IMR-90 (cell line): ENCODE measurements around the gene RARB.

Experiments used
- BHLHE40 ChIP-seq: fragments of 150-350 bp; IDR thresholded peaks from 2 replicates; pipeline ENCODE4 v1.6.1; 2016; ENCODE audit warnings: mild to moderate bottlenecking, low read depth, low read length
- CEBPB ChIP-seq: IDR thresholded peaks from 2 replicates; pipeline ENCODE4 v1.6.1; 2012; ENCODE audit warnings: low read depth, low read length, improper control_type of control experiment
- CTCF ChIP-seq: conservative IDR thresholded peaks from 2 replicates; pipeline ENCODE4 v1.5.1; 2012; ENCODE audit warnings: mild to moderate bottlenecking, low read depth, low read length, improper control_type of control experiment
- FOS ChIP-seq: fragments of 150-350 bp; IDR thresholded peaks from 2 replicates; pipeline ENCODE4 v1.6.1; 2016; ENCODE audit warnings: low read depth, low read length
- NFE2L2 ChIP-seq: fragments of 150-350 bp; IDR thresholded peaks from 2 replicates; pipeline ENCODE4 v1.6.1; 2016; ENCODE audit warnings: low read depth, mild to moderate bottlenecking, low read length
- POLR2A ChIP-seq: IDR thresholded peaks from 2 replicates; pipeline ENCODE4 v1.6.1; 2012; ENCODE audit warnings: mild to moderate bottlenecking, low read depth, low read length
- RAD21 ChIP-seq: IDR thresholded peaks from 2 replicates; pipeline ENCODE4 v1.6.1; 2012; ENCODE audit warnings: low read length, improper control_type of control experiment
- RCOR1 ChIP-seq: IDR thresholded peaks from 2 replicates; pipeline ENCODE4 v1.6.1; 2012; ENCODE audit warnings: mild to moderate bottlenecking, low read length, improper control_type of control experiment; ENCODE audit not compliant: insufficient replicate concordance
- SMC3 ChIP-seq: fragments of 150-350 bp; IDR thresholded peaks from 2 replicates; pipeline ENCODE4 v1.6.1; 2016; ENCODE audit warnings: low read depth, mild to moderate bottlenecking, antibody characterized with exemption, low read length, moderate library complexity

GRCh38 chr3:25381083-25381482 lies 47.0 kb upstream of the RARB start:
- TF ChIP-seq FOS (no peak), CTCF (no peak), BHLHE40 (no peak), RCOR1 (no peak), CEBPB (no peak), POLR2A (no peak), RAD21 (no peak), NFE2L2 (no peak), SMC3 (no peak)
